DOHH2 (cell line): ENCODE measurements around the gene ZIK1.

Experiments
- EZH2phosphoT487 ChIP-seq: fragments of 200-600 bp; sonication (generic); IDR thresholded peaks from 2 replicates; pipeline ENCODE4 v1.6.1; 2017; ENCODE audit warnings: borderline replicate concordance, mild to moderate bottlenecking, antibody characterized with exemption, low read length, moderate library complexity, mixed read lengths
- TF ChIP-seq, protein P1 (sequence below): fragments of 200-600 bp; sonication (generic); IDR thresholded peaks from one replicate; pipeline ENCODE4 v1.5.1; 2014; ENCODE audit warnings: antibody characterized with exemption, mild to moderate bottlenecking, low read depth, low read length; ENCODE audit not compliant: poor library complexity, severe bottlenecking

DNA sequence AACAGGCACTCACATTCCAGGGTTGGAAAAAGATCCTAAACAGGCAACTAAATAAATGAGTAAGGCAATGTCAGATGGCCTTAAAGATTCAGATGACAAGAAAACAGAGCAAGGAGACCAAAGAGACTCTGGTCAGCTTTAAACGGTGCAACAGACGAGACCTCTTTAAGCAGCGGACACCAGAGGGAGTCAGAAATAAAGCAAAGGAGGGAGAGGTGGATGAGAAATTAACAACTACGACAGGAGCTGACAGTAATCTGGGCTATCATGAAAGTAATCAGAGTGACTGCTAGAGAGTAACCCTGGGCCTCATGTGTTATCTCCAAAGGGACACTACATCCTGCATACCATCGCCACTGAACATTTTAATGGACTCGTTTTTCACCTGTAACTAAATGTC lies 25.4 kb upstream of the ZIK1 start:
- TF ChIP-seq, protein P1, sequence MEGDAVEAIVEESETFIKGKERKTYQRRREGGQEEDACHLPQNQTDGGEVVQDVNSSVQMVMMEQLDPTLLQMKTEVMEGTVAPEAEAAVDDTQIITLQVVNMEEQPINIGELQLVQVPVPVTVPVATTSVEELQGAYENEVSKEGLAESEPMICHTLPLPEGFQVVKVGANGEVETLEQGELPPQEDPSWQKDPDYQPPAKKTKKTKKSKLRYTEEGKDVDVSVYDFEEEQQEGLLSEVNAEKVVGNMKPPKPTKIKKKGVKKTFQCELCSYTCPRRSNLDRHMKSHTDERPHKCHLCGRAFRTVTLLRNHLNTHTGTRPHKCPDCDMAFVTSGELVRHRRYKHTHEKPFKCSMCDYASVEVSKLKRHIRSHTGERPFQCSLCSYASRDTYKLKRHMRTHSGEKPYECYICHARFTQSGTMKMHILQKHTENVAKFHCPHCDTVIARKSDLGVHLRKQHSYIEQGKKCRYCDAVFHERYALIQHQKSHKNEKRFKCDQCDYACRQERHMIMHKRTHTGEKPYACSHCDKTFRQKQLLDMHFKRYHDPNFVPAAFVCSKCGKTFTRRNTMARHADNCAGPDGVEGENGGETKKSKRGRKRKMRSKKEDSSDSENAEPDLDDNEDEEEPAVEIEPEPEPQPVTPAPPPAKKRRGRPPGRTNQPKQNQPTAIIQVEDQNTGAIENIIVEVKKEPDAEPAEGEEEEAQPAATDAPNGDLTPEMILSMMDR = no peak
- TF ChIP-seq EZH2phosphoT487 = no peak
